Lung (tissue), 12 donors: ENCODE measurements around the gene AK4. TPM values are rescaled to one million over a fixed set of nuclear protein-coding genes. Genes with fewer than 3 reads are reported as not detected.

Source experiments
- ATAC-seq: fragments of 200-7000 bp; cut with Tn5 transposase; one replicate; pipeline ENCODE4 v1.9.1; 2020; ENCODE audit warnings: moderate number of reproducible peaks; ENCODE audit not compliant: insufficient read depth, low FRiP score
- DNase-seq, 3 donors: peaks; one replicate each; pipeline ENCODE4 v3.0.0-alpha.2; 2013 to 2017
- H3K27ac ChIP-seq, 2 donors: one replicate each; pipeline ENCODE4 v1.5.1; 2013; ENCODE audit warnings: mild to moderate bottlenecking in 2 of 2, moderate library complexity in 2 of 2, control low read depth in 1 of 2, inconsistent platforms in 1 of 2, low read depth in 1 of 2, low read length in 1 of 2
- H3K27me3 ChIP-seq, 3 donors: one replicate each; pipeline ENCODE4 v1.5.1; 2013; ENCODE audit warnings: low read length in 2 of 3; ENCODE audit not compliant: control insufficient read depth in 3 of 3, insufficient read depth in 3 of 3
- H3K36me3 ChIP-seq, 4 donors: one replicate each; pipeline ENCODE4 v1.5.1; 2013; ENCODE audit warnings: low read length in 4 of 4, mild to moderate bottlenecking in 1 of 4, moderate library complexity in 1 of 4; ENCODE audit not compliant: control insufficient read depth in 4 of 4, insufficient read depth in 4 of 4
- H3K4me1 ChIP-seq, 5 donors: one replicate each; pipeline ENCODE4 v1.5.1; 2013; ENCODE audit warnings: low read length in 5 of 5, mild to moderate bottlenecking in 2 of 5, moderate library complexity in 1 of 5; ENCODE audit not compliant: control insufficient read depth in 5 of 5, insufficient read depth in 5 of 5
- H3K4me3 ChIP-seq: one replicate; pipeline ENCODE4 v1.5.1; 2013; ENCODE audit warnings: mild to moderate bottlenecking, control low read depth, moderate library complexity
- H3K9ac ChIP-seq, 2 donors: one replicate each; pipeline ENCODE4 v1.5.1; 2013; ENCODE audit warnings: low read length in 2 of 2, control low read depth in 1 of 2; ENCODE audit not compliant: insufficient read depth in 1 of 2
- H3K9me3 ChIP-seq, 4 donors: one replicate each; pipeline ENCODE4 v1.5.1; 2013; ENCODE audit warnings: low read length in 3 of 4, mild to moderate bottlenecking in 1 of 4, moderate library complexity in 1 of 4; ENCODE audit not compliant: control insufficient read depth in 4 of 4, insufficient read depth in 3 of 4
- WGBS, 2 donors: extraction: QIAGEN DNeasy Blood & Tissue Kit; methylation state at CpG; one replicate each; pipeline ENCODE4 v1.1.7; 2013; 5-methylcytosine and 5-hydroxymethylcytosine counted together
- polyA plus RNA-seq, 2 donors: library from polyadenylated mRNA; stranded (reverse); fragments of 200-250 nt; gene quantifications; one replicate each; pipeline ENCODE4 v1.2.1, GENCODE V29; 2013
- total RNA-seq, 2 donors: library from RNA; depleted of rRNA in 1 of 2; stranded (reverse); fragments of >200 nt in 1 of 2; gene quantifications; one replicate each; pipeline ENCODE4 v1.2.1, GENCODE V29; 2014 to 2021
- TF ChIP-seq, protein P1 (sequence below): IDR thresholded peaks from 2 replicates; pipeline ENCODE4 v1.5.1; 2012; ENCODE audit warnings: mild to moderate bottlenecking; ENCODE audit errors: control extremely low read depth, extremely low read depth
- donor health status: control.
- donor health status: control.
- donor health status: Bipolar disorder and iron deficiency.
- donor health status: healthy.
- donor health status: DM: yes; HTN: yes; CAD: no.

AK4 gene
- total and polyA plus RNA-seq, 4 donors: 1.1 to 13.7 (median 6.5) TPM

DNA sequence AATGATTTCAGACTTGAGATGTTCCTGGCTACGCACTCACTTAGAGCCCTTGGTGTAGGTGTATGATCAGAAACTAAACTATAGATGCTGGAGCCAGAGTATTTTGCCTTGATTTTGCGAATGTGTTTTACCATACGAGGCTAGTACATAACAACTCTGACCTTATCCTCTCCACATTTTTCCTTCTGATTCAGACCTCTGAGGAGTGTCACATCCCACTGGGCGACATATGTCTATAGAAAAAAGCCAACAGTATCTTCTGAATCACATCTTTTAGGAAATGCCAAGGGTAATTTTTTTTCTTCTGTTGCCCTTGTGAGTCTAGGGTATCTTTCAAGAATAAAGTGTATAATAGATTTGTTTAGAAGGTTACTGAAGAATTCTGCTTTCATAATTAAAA lies 49.6 kb downstream of the AK4 start:
- H3K27ac ChIP-seq: no peak overlapping the region
- no peaks in the 10 kb centered on the region for H3K36me3 ChIP-seq
- ATAC-seq: no peak
- H3K27me3 ChIP-seq: peaks cover 0 to 32% (median 6%) of the 10 kb centered on the region in 3 donors
- no peak for DNase-seq
- 88 to 91% methylated on average over 4 of the region's 4 CpGs for WGBS, 2 donors
- H3K9me3 ChIP-seq: peaks cover 0 to 4% (median 0%) of the 10 kb centered on the region in 4 donors
- no peak overlapping the region for H3K9ac ChIP-seq
- no peak overlapping the region for H3K4me3 ChIP-seq
- peaks cover 0 to 19% (median 0%) of the 10 kb centered on the region in 5 donors for H3K4me1 ChIP-seq
- TF ChIP-seq, protein P1, sequence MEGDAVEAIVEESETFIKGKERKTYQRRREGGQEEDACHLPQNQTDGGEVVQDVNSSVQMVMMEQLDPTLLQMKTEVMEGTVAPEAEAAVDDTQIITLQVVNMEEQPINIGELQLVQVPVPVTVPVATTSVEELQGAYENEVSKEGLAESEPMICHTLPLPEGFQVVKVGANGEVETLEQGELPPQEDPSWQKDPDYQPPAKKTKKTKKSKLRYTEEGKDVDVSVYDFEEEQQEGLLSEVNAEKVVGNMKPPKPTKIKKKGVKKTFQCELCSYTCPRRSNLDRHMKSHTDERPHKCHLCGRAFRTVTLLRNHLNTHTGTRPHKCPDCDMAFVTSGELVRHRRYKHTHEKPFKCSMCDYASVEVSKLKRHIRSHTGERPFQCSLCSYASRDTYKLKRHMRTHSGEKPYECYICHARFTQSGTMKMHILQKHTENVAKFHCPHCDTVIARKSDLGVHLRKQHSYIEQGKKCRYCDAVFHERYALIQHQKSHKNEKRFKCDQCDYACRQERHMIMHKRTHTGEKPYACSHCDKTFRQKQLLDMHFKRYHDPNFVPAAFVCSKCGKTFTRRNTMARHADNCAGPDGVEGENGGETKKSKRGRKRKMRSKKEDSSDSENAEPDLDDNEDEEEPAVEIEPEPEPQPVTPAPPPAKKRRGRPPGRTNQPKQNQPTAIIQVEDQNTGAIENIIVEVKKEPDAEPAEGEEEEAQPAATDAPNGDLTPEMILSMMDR: no peak

DNA sequence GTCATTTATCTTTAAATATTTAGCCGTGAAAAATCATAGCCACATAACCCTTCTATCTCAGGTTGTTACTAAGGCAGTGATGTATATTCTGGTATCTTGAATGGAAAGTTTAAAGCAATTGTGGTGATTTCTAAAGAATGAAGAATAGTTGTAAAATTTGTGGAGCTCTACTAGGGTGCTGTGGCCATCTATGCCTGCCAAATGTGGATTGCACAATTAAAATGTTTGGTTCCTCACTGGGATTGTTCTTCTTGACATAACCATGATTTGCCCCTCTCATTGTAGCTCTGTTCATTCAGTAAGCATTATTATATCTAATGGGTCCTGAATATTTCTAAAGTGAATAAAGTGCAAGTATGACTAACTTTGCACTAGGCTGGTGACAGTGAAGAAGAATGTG lies 50.1 kb downstream of the AK4 start:
- WGBS, 2 donors: 20 to 32% methylated on average over 1 of the region's 1 CpG
- TF ChIP-seq, protein P1: no peak

DNA sequence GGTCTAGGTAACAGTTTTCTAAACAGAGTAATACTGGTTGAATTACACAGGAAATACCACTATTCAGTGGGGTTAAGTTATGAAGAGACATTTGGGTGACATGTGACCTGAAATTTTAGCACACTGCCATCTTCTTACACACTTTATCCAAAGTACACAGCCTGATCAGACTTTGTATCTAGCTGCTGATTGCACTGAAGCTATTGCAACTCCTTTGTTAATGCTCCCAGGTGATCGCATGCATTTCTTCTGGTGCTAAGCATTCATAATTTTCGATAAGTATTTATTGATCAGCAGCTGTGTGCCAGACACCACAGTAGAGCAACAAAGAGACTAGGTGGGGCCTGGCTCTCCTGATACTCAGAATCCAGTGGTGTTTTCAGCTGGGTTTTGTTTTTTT lies 52.4 kb downstream of the AK4 start:
- Histone ChIP-seq H3K36me3 (no peaks in the 10 kb centered on the region), H3K27ac (no peak overlapping the region), H3K4me1 (peaks cover 0 to 8% (median 0%) of the 10 kb centered on the region in 5 donors), H3K4me3 (no peak overlapping the region), H3K9me3 (no peaks in the 10 kb centered on the region), H3K27me3 (peaks cover 0 to 38% (median 6%) of the 10 kb centered on the region in 3 donors), H3K9ac (no peak overlapping the region)
- 66 to 98% methylated on average over 2 of the region's 2 CpGs for WGBS, 2 donors
- TF ChIP-seq, protein P1: no peak
- ATAC-seq: no peak
- DNase-seq: no peak

More for the DNA sequence above, 50.1 kb downstream of the AK4 start:
- no peak for DNase-seq
- Histone ChIP-seq H3K27ac (no peak overlapping the region), H3K27me3 (peaks cover 0 to 33% (median 6%) of the 10 kb centered on the region in 3 donors), H3K9ac (no peak overlapping the region), H3K36me3 (no peaks in the 10 kb centered on the region), H3K4me1 (peaks cover 0 to 19% (median 0%) of the 10 kb centered on the region in 5 donors), H3K9me3 (peaks cover 0 to under 1% (median 0%) of the 10 kb centered on the region in 4 donors), H3K4me3 (no peak overlapping the region)
- no peak for ATAC-seq

DNA sequence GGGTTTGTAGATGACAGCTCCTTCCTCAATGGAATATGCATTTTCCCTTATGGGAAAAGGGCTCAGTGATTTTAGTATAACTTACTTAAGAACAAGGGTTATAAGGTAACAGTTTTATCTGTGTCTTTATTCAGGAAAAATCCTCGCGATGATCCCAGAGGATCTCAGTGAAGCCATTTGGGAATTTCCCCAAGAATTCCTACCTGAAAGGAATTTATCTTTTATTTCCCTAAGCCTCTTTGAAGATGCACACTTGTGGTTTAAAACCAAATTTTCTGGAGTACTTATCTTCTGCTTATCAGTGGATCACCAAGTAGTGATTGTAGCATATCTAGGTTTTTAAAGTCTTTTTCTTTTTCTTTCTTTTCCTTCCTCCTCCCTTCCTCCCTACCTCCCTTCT lies 58.8 kb downstream of the AK4 start:
- DNase-seq (no peak), ATAC-seq (no peak)

More for the DNA sequence above, 58.8 kb downstream of the AK4 start:
- peaks cover 0 to 33% (median 1%) of the 10 kb centered on the region in 3 donors for H3K27me3 ChIP-seq
- H3K9me3 ChIP-seq: no peaks in the 10 kb centered on the region
- TF ChIP-seq, protein P1: no peak
- H3K36me3 ChIP-seq: no peaks in the 10 kb centered on the region
- no peaks in the 10 kb centered on the region for H3K4me1 ChIP-seq
- no peak overlapping the region for H3K4me3 ChIP-seq
- no peak overlapping the region for H3K9ac ChIP-seq
- H3K27ac ChIP-seq: no peak overlapping the region
- WGBS, 2 donors: 93 to 95% methylated on average over 2 of the region's 2 CpGs
